HL-60 (cell line): ENCODE measurements around the gene IGSF9.

Experiments
- GABPA ChIP-seq: IDR thresholded peaks from 2 replicates; pipeline ENCODE4 v1.6.1; 2012; ENCODE audit warnings: low read depth
- TF ChIP-seq, protein P1 (sequence below): IDR thresholded peaks from one replicate; pipeline ENCODE4 v1.5.1; 2011; ENCODE audit warnings: low read length, control low read depth, inconsistent platforms; ENCODE audit not compliant: insufficient read depth

DNA sequence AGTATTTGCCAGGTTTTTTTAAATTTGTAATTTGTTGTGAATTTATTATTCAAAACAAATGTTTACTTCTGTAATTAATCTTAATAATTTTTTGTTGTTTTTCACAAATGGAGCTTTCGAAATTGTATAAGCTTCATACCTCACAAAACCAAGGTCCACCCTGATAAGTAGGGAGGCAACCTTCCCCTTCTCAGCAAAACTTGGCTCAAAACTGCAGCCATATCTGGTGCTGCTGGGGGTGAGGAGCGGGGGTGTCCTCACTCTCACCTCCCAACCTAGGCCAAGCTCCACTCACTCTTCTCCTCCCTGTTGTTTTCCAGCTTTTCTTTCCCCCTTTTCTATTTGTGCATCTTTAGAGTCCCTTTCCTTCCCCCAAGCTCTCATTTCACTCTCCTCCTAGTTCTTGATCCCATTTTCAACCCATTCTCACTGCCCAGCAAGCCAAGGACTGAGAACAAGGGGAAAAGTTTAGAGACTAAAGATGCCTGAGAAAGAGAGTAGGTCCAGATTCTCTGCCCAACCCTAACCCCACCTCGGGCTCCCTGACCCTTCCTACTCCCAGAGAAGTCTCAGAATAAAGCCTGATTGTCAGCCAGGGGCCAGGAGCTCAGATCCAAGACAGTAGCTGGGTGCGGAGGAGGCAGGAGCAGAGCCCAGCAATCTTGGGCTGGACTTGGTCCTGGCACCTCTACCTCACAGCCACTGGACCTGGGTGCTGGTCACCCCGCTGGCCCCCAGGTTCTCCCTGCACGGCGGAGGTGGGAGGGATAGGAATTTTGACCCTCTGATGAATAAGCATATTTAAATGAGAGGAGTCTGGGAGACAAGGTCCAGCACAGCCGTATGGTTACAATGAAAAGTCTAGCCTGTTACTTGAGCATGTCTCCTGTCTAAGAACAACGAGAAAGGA lies 37.1 kb downstream of the IGSF9 start:
- TF ChIP-seq, protein P1, sequence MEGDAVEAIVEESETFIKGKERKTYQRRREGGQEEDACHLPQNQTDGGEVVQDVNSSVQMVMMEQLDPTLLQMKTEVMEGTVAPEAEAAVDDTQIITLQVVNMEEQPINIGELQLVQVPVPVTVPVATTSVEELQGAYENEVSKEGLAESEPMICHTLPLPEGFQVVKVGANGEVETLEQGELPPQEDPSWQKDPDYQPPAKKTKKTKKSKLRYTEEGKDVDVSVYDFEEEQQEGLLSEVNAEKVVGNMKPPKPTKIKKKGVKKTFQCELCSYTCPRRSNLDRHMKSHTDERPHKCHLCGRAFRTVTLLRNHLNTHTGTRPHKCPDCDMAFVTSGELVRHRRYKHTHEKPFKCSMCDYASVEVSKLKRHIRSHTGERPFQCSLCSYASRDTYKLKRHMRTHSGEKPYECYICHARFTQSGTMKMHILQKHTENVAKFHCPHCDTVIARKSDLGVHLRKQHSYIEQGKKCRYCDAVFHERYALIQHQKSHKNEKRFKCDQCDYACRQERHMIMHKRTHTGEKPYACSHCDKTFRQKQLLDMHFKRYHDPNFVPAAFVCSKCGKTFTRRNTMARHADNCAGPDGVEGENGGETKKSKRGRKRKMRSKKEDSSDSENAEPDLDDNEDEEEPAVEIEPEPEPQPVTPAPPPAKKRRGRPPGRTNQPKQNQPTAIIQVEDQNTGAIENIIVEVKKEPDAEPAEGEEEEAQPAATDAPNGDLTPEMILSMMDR = no peak
- no peak for TF ChIP-seq GABPA
